Keratinocyte (primary cell): ENCODE results near the gene MVB12B. TPM values are rescaled to one million over a fixed set of nuclear protein-coding genes. Genes with fewer than 3 reads are reported as not detected.

Source experiments
- DNase-seq: peaks from one replicate; pipeline ENCODE4 v3.0.0-alpha.2; 2011; ENCODE audit warnings: low read depth, missing footprints, low spot score
- FAIRE-seq: peaks from 2 replicates; lab custom pipeline; 2011; peaks lifted over from hg19 to GRCh38; lab: Jason Lieb, UNC
- H2AFZ ChIP-seq: 2 replicates; pipeline ENCODE4 v1.6.0; 2012; ENCODE audit warnings: low read length, control low read depth, inconsistent platforms; ENCODE audit not compliant: control insufficient read depth
- H3K27ac ChIP-seq: 2 replicates; pipeline ENCODE4 v1.5.1; 2011; ENCODE audit warnings: low read length; ENCODE audit not compliant: control insufficient read depth, insufficient read depth
- H3K27me3 ChIP-seq: 3 replicates; pipeline ENCODE4 v1.6.0; 2011; ENCODE audit warnings: low read length; ENCODE audit not compliant: control insufficient read depth, insufficient read depth; ENCODE audit errors: extremely low read depth
- H3K36me3 ChIP-seq, 2 experiments: 2 replicates in 1 of 2; 3 replicates in 1 of 2; pipeline ENCODE4 v1.5.1; 2011; ENCODE audit warnings: low read length in 2 of 2, mild to moderate bottlenecking in 1 of 2; ENCODE audit not compliant: control insufficient read depth in 2 of 2, insufficient read depth in 2 of 2; ENCODE audit errors: extremely low read depth in 1 of 2
- H3K4me1 ChIP-seq: 3 replicates; pipeline ENCODE4 v1.5.1; 2011; ENCODE audit warnings: low read length; ENCODE audit not compliant: control insufficient read depth, insufficient read depth; ENCODE audit errors: extremely low read depth
- H3K4me2 ChIP-seq: 3 replicates; pipeline ENCODE4 v1.6.0; 2011; ENCODE audit warnings: low read depth, low read length; ENCODE audit not compliant: control insufficient read depth, insufficient read depth; ENCODE audit errors: extremely low read depth
- H3K4me3 ChIP-seq, 3 experiments: fragments of 200-600 bp in 1 of 3; sonication (generic) in 1 of 3; 2 replicates in 2 of 3; 3 replicates in 1 of 3; pipeline ENCODE4 v1.5.1; 2011 to 2016; ENCODE audit warnings: low read length in 3 of 3, mild to moderate bottlenecking in 3 of 3, control low read depth in 2 of 3, inconsistent platforms in 1 of 3, low read depth in 1 of 3, mixed read lengths in 1 of 3, mixed run types in 1 of 3, moderate library complexity in 1 of 3; ENCODE audit not compliant: control insufficient read depth in 2 of 3, insufficient read depth in 2 of 3; ENCODE audit errors: extremely low read depth in 1 of 3
- H3K79me2 ChIP-seq: 2 replicates; pipeline ENCODE4 v1.6.0; 2012; ENCODE audit warnings: low read length; ENCODE audit not compliant: control insufficient read depth, insufficient read depth
- H3K9ac ChIP-seq: 3 replicates; pipeline ENCODE4 v1.6.0; 2011; ENCODE audit warnings: low read length; ENCODE audit not compliant: control insufficient read depth, insufficient read depth; ENCODE audit errors: extremely low read depth
- H3K9me1 ChIP-seq: 3 replicates; pipeline ENCODE4 v1.6.0; 2011; ENCODE audit warnings: low read length; ENCODE audit not compliant: control insufficient read depth, insufficient read depth; ENCODE audit errors: extremely low read depth
- H3K9me3 ChIP-seq: 2 replicates; pipeline ENCODE4 v1.5.1; 2012; ENCODE audit warnings: low read depth, low read length; ENCODE audit not compliant: control insufficient read depth
- H4K20me1 ChIP-seq: 3 replicates; pipeline ENCODE4 v1.6.0; 2011; ENCODE audit warnings: low read length; ENCODE audit not compliant: control insufficient read depth, insufficient read depth; ENCODE audit errors: extremely low read depth
- EZH2 ChIP-seq: IDR thresholded peaks from one replicate; pipeline ENCODE4 v1.6.1; 2012; ENCODE audit warnings: inconsistent platforms, mild to moderate bottlenecking, low read length, moderate library complexity
- dilution Hi-C: fragments of 300-500 bp; cut with MboI; formaldehyde crosslinking; loops from one replicate; pipeline ENCODE4 v1.7.0; 2020; ENCODE audit warnings: low sequenced_read_pairs; ENCODE audit not compliant: extremely low pct_ligation_motif_present
- polyA plus RNA-seq, 5 experiments: library from polyadenylated mRNA; depleted of rRNA in 3 of 5; stranded (reverse) in 3 of 5; stranded (forward) in 1 of 5; unstranded in 1 of 5; fragments of >200 nt; gene quantifications; 1 replicate in 1 of 5; 2 replicates in 3 of 5; 3 replicates in 1 of 5; pipeline versions ENCODE4 v1.2.1 to v1.2.3, GENCODE V29; 2011 to 2012; ENCODE audit warnings: missing spikeins in 2 of 5, low read depth in 1 of 5, low replicate concordance in 1 of 5
- TF ChIP-seq, protein P1 (sequence below), 3 experiments: IDR thresholded peaks in 1 of 3; conservative IDR thresholded peaks in 1 of 3; optimal IDR thresholded peaks in 1 of 3; 2 replicates in 2 of 3; 3 replicates in 1 of 3; pipeline versions ENCODE3 to v1.5.1; 2011; ENCODE audit warnings: low read length in 3 of 3, mild to moderate bottlenecking in 3 of 3, moderate library complexity in 2 of 3, control low read depth in 1 of 3, inconsistent platforms in 1 of 3; ENCODE audit not compliant: insufficient read depth in 2 of 3; ENCODE audit errors: extremely low read depth in 1 of 3

MVB12B gene
- polyA plus RNA-seq, 1 donor (not counting 4 experiments of a cell fraction or from before 2014, with no cell fraction given), result 1.2 TPM

DNA sequence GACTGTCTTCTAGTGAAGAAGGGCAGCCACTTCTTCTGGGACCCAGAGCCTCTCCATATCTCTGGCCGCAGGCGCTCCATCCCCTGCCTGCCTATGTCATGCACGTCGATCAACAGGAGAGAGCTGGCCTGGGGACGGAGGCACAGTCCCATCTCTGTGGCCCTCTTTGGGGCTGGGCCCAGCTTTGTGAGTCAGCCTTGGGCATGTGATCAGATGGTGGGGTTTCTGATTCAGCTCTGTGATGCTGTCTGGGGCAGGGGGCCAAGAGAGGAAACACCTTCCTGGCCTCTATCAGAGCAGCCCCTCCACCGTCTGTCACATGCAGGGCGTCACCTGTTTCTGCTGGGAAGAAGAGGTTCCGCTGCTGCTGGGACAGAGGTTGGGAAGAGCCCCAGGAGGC, 72.6 kb downstream of the MVB12B start:
- FAIRE-seq (no peak), DNase-seq (no peak)
- H4K20me1 ChIP-seq, result no peaks in the 10 kb centered on the region
- no peak for TF ChIP-seq EZH2
- TF ChIP-seq, protein P1, sequence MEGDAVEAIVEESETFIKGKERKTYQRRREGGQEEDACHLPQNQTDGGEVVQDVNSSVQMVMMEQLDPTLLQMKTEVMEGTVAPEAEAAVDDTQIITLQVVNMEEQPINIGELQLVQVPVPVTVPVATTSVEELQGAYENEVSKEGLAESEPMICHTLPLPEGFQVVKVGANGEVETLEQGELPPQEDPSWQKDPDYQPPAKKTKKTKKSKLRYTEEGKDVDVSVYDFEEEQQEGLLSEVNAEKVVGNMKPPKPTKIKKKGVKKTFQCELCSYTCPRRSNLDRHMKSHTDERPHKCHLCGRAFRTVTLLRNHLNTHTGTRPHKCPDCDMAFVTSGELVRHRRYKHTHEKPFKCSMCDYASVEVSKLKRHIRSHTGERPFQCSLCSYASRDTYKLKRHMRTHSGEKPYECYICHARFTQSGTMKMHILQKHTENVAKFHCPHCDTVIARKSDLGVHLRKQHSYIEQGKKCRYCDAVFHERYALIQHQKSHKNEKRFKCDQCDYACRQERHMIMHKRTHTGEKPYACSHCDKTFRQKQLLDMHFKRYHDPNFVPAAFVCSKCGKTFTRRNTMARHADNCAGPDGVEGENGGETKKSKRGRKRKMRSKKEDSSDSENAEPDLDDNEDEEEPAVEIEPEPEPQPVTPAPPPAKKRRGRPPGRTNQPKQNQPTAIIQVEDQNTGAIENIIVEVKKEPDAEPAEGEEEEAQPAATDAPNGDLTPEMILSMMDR (optimal IDR thresholded peaks at IDR 0.05 in 1 of 3, IDR thresholded peaks at IDR 0.05 in 1 of 3, conservative IDR thresholded peaks at IDR 0.05 in 1 of 3; ENCODE audit: extremely low read depth in 1 of 3, insufficient read depth in 2 of 3, low read length in 3 of 3), result no peak
- H3K4me1 ChIP-seq, result peaks cover 10% of the 10 kb centered on the region
- H3K27ac ChIP-seq, result no peak overlapping the region
- H3K9ac ChIP-seq, result no peak overlapping the region
- H3K9me3 ChIP-seq, result no peaks in the 10 kb centered on the region
- no peak overlapping the region for H2AFZ ChIP-seq
- no peaks in the 10 kb centered on the region for H3K27me3 ChIP-seq
- H3K79me2 ChIP-seq, result no peaks in the 10 kb centered on the region
- dilution Hi-C loops, result loop anchor here (5.0 kb wide), 1 partner anchor 82 kb away; no protein-coding TSS in a partner anchor
- no peaks in the 10 kb centered on the region for H3K9me1 ChIP-seq
- no peak overlapping the region for H3K4me3 ChIP-seq
- peaks cover 0 to 1% of the 10 kb centered on the region in 2 experiments for H3K36me3 ChIP-seq
- H3K4me2 ChIP-seq, result no peak overlapping the region

DNA sequence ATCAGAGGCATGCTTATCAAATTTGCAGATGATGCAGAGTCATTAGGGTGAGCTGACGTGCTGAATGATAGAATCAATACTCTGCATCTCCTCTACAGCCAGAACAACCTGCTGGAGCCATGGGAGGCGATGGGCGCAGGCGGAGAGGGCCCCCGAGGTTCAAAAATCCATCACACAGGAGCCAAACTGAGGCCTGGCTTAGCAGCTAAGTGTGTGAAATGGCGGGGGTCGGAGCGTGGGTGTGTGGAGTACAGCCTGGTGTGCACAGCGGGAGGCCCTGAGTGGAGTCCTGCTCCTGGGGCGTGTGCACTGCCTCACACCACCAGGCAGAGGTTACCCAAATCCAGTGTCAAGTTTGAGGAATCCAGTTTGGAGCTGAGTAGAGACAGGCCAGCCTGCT, 73.2 kb downstream of the MVB12B start:
- Histone ChIP-seq H3K4me3 (no peak overlapping the region), H2AFZ (no peak overlapping the region), H3K79me2 (no peaks in the 10 kb centered on the region), H3K4me1 (peaks cover 10% of the 10 kb centered on the region), H3K27me3 (no peaks in the 10 kb centered on the region), H3K36me3 (peaks cover 0 to 1% of the 10 kb centered on the region in 2 experiments), H3K27ac (no peak overlapping the region), H3K4me2 (no peak overlapping the region), H4K20me1 (no peaks in the 10 kb centered on the region), H3K9me3 (no peaks in the 10 kb centered on the region), H3K9me1 (no peaks in the 10 kb centered on the region), H3K9ac (no peak overlapping the region)
- DNase-seq (no peak), FAIRE-seq (no peak)
- dilution Hi-C loops, result loop anchor here (5.0 kb wide), 1 partner anchor 82 kb away; no protein-coding TSS in a partner anchor
- TF ChIP-seq, protein P1 (optimal IDR thresholded peaks at IDR 0.05 in 1 of 3, IDR thresholded peaks at IDR 0.05 in 1 of 3, conservative IDR thresholded peaks at IDR 0.05 in 1 of 3; ENCODE audit: extremely low read depth in 1 of 3, insufficient read depth in 2 of 3, low read length in 3 of 3), result no peak
- no peak for TF ChIP-seq EZH2
